HG02885 (cell line): ENCODE results near the gene GLS.
"Not testable (repeated sequence)": the region's sequence is repeated elsewhere in the genome, so short reads cannot be mapped to it uniquely, and the experiment has no call there.

Source experiments
- ATAC-seq: cut with Tn5 transposase; IDR thresholded peaks from one replicate; pipeline ENCODE4 v1.9.1; 2021; ENCODE audit warnings: mild to moderate bottlenecking; ENCODE audit not compliant: unreplicated experiment, poor library complexity

The GLS gene

GRCh38 chr2:190984595-190984994 lies 104.0 kb downstream of the GLS start:
- no peak for ATAC-seq

- ATAC-seq = no peak
Measured at GRCh38 chr2:190986221-190986953, 105.8 kb downstream of the GLS start.

- ATAC-seq = no peak
Measured at GRCh38 chr2:190987116-190987515, 106.5 kb downstream of the GLS start.

GRCh38 chr2:190987938-190988337 lies 107.3 kb downstream of the GLS start:
- no peak for ATAC-seq

GRCh38 chr2:190988910-190989309 lies 108.3 kb downstream of the GLS start:
- ATAC-seq = no peak

- no peak for ATAC-seq
Measured at GRCh38 chr2:190990132-190990531, 109.5 kb downstream of the GLS start.

GRCh38 chr2:190993292-190993643 lies 112.6 kb downstream of the GLS start:
- no peak for ATAC-seq

GRCh38 chr2:190994148-190994547 lies 113.5 kb downstream of the GLS start:
- no peak for ATAC-seq

GRCh38 chr2:190995315-190995714 lies 114.7 kb downstream of the GLS start:
- not testable (repeated sequence) for ATAC-seq

GRCh38 chr2:190996338-190996946 lies 115.8 kb downstream of the GLS start:
- peak; percentile 61 for ATAC-seq

- ATAC-seq = peak; percentile 15
Measured at GRCh38 chr2:190996947-190997346, 116.3 kb downstream of the GLS start.

- no peak for ATAC-seq
Measured at GRCh38 chr2:190997526-190998113, 117.0 kb downstream of the GLS start.

GRCh38 chr2:190999058-190999457 lies 118.4 kb downstream of the GLS start:
- ATAC-seq = no peak

GRCh38 chr2:190999949-191000665 lies 119.5 kb downstream of the GLS start:
- ATAC-seq = no peak

GRCh38 chr2:191001032-191001431 lies 120.4 kb downstream of the GLS start:
- ATAC-seq = no peak

- ATAC-seq = no peak
Measured at GRCh38 chr2:191001624-191002023, 121.0 kb downstream of the GLS start.

GRCh38 chr2:191003405-191004309 lies 123.0 kb downstream of the GLS start:
- ATAC-seq = no peak

GRCh38 chr2:191006297-191006696 lies 125.7 kb downstream of the GLS start:
- ATAC-seq = no peak

- no peak for ATAC-seq
Measured at GRCh38 chr2:191006997-191007783, 126.6 kb downstream of the GLS start.
